HG02798 (cell line): ENCODE data around the gene PSTPIP1.

ENCODE experiments used
- ATAC-seq: cut with Tn5 transposase; IDR thresholded peaks from one replicate; pipeline ENCODE4 v1.9.1; 2021; ENCODE audit warnings: mild to moderate bottlenecking; ENCODE audit not compliant: unreplicated experiment, poor library complexity

The PSTPIP1 gene

GRCh38 chr15:76996526-76997401, 1.8 kb downstream of the PSTPIP1 start:
- no peak for ATAC-seq

- no peak for ATAC-seq
Measured at GRCh38 chr15:76998663-76999285, 3.8 kb downstream of the PSTPIP1 start.

GRCh38 chr15:76999996-77000395, 5.1 kb downstream of the PSTPIP1 start:
- ATAC-seq: no peak

GRCh38 chr15:77001351-77001750, 6.4 kb downstream of the PSTPIP1 start:
- no peak for ATAC-seq

GRCh38 chr15:77001966-77002365, 7.0 kb downstream of the PSTPIP1 start:
- ATAC-seq: no peak

GRCh38 chr15:77002436-77002835, 7.5 kb downstream of the PSTPIP1 start:
- ATAC-seq: no peak

GRCh38 chr15:77002954-77003912, 8.3 kb downstream of the PSTPIP1 start:
- ATAC-seq: peak; percentile 86

- no peak for ATAC-seq
Measured at GRCh38 chr15:77004189-77004588, 9.3 kb downstream of the PSTPIP1 start.

- no peak for ATAC-seq
Measured at GRCh38 chr15:77009176-77009575, 14.2 kb downstream of the PSTPIP1 start.

GRCh38 chr15:77009646-77010311, 14.9 kb downstream of the PSTPIP1 start:
- no peak for ATAC-seq

GRCh38 chr15:77010312-77010686, 15.4 kb downstream of the PSTPIP1 start:
- ATAC-seq: no peak

- no peak for ATAC-seq
Measured at GRCh38 chr15:77010857-77011256, 15.9 kb downstream of the PSTPIP1 start.

GRCh38 chr15:77012117-77012712, 17.3 kb downstream of the PSTPIP1 start:
- no peak for ATAC-seq

GRCh38 chr15:77012868-77013267, 17.9 kb downstream of the PSTPIP1 start:
- no peak for ATAC-seq

GRCh38 chr15:77013776-77014131, 18.8 kb downstream of the PSTPIP1 start:
- peak; percentile 46 for ATAC-seq

GRCh38 chr15:77014132-77015081, 19.5 kb downstream of the PSTPIP1 start:
- ATAC-seq: peak; percentile 44

- no peak for ATAC-seq
Measured at GRCh38 chr15:77015646-77016320, 20.9 kb downstream of the PSTPIP1 start.

GRCh38 chr15:77016321-77016695, 21.4 kb downstream of the PSTPIP1 start:
- ATAC-seq: no peak
